Activated T-cell treated with anti-CD3 and anti-CD28 coated beads for 48 hours (primary cell): ENCODE measurements around the gene ABCC6.
"Not testable (repeated sequence)": the region's sequence is repeated elsewhere in the genome, so short reads cannot be mapped to it uniquely, and the experiment has no call there.

Experiments used
- DNase-seq: peaks from one replicate; pipeline ENCODE4 v3.0.0-alpha.2; 2020; ENCODE audit warnings: low read depth

The ABCC6 gene

GRCh38 chr16:16161319-16161718 is 62.0 kb downstream of the ABCC6 start:
- no peak for DNase-seq

GRCh38 chr16:16159662-16160061 is 63.6 kb downstream of the ABCC6 start:
- DNase-seq: no peak

- no peak for DNase-seq
These were observed 64.4 kb downstream of the ABCC6 start for GRCh38 chr16:16158741-16159374.

GRCh38 chr16:16158082-16158658 is 65.1 kb downstream of the ABCC6 start:
- DNase-seq: no peak

GRCh38 chr16:16157166-16157565 is 66.1 kb downstream of the ABCC6 start:
- DNase-seq: no peak

GRCh38 chr16:16155234-16155633 is 68.1 kb downstream of the ABCC6 start:
- DNase-seq: no peak

GRCh38 chr16:16154281-16154951 is 68.9 kb downstream of the ABCC6 start:
- DNase-seq: no peak

- not testable (repeated sequence) for DNase-seq
These were observed 70.3 kb downstream of the ABCC6 start for GRCh38 chr16:16153000-16153399.

GRCh38 chr16:16151315-16151714 is 72.0 kb downstream of the ABCC6 start:
- DNase-seq: no peak

GRCh38 chr16:16150878-16151152 is 72.5 kb downstream of the ABCC6 start:
- no peak for DNase-seq

GRCh38 chr16:16150117-16150877 is 73.0 kb downstream of the ABCC6 start:
- no peak for DNase-seq

- DNase-seq: no peak
These were observed 73.6 kb downstream of the ABCC6 start for GRCh38 chr16:16149710-16150116.

GRCh38 chr16:16148755-16149154 is 74.5 kb downstream of the ABCC6 start:
- no peak for DNase-seq

- not testable (repeated sequence) for DNase-seq
These were observed 75.2 kb downstream of the ABCC6 start for GRCh38 chr16:16148000-16148599.

GRCh38 chr16:16147316-16147999 is 75.8 kb downstream of the ABCC6 start:
- no peak for DNase-seq

- DNase-seq: no peak
These were observed 76.6 kb downstream of the ABCC6 start for GRCh38 chr16:16146380-16147315.

- no peak for DNase-seq
These were observed 78.0 kb downstream of the ABCC6 start for GRCh38 chr16:16145286-16145685.

- no peak for DNase-seq
These were observed 78.9 kb downstream of the ABCC6 start for GRCh38 chr16:16144416-16144815.

- no peak for DNase-seq
These were observed 79.4 kb downstream of the ABCC6 start for GRCh38 chr16:16143931-16144330.

GRCh38 chr16:16143038-16143763 is 80.1 kb downstream of the ABCC6 start:
- no peak for DNase-seq
